HG02938 (cell line): ENCODE results near the gene PRPF19.
"Not testable (repeated sequence)": the region's sequence is repeated elsewhere in the genome, so short reads cannot be mapped to it uniquely, and the experiment has no call there.

ENCODE experiments used
- ATAC-seq: cut with Tn5 transposase; IDR thresholded peaks from one replicate; pipeline ENCODE4 v1.9.1; 2021; ENCODE audit warnings: mild to moderate bottlenecking, moderate library complexity; ENCODE audit not compliant: unreplicated experiment

The PRPF19 gene

DNA sequence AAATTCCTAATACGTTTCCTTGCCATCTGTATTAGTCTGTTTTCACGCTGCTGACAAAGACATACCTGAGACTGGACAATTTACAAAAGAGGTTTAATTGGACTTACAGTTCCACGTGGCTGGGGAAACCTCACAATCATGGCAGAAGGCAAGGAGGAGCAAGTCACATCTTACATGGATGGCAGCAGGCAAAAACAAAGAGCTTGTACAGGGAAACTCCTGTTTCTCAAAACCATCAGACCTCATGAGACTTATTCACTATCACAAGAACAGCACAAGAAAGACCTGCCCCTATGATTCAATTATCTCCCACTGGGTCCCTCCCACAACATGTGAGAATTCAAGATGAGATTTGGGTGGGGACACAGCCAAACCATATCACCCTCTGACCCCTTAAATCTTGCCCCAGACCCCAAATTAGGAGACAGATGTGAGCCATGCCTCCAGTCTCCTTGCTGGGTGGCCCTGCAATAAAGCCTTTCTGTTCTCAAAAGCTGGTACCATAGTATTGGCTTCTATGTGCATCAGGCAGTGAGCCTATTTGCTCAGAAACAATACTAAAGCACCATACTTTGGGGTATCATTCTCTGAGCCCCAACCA lies 3.4 kb upstream of the PRPF19 start:
- ATAC-seq, result not testable (repeated sequence)

DNA sequence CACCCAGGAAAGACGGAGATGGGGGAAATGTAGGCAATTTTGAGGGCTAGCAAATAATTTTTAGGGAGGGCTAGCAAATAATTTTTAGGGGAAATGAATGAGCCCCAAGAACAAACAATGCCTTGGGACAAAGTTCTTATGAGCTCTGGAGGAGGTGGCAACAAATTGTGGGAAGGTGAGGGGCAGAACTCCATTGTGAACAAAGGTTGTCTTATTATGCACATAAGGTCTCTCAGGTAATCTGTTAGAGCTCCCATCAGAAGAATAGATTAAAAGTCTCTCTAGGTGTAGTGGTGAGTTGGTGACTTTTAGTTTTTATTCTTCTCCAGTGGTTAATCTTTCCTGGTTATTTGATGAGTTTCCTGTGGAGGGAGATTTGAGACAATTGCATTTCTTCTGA lies 2.4 kb upstream of the PRPF19 start:
- no peak for ATAC-seq

DNA sequence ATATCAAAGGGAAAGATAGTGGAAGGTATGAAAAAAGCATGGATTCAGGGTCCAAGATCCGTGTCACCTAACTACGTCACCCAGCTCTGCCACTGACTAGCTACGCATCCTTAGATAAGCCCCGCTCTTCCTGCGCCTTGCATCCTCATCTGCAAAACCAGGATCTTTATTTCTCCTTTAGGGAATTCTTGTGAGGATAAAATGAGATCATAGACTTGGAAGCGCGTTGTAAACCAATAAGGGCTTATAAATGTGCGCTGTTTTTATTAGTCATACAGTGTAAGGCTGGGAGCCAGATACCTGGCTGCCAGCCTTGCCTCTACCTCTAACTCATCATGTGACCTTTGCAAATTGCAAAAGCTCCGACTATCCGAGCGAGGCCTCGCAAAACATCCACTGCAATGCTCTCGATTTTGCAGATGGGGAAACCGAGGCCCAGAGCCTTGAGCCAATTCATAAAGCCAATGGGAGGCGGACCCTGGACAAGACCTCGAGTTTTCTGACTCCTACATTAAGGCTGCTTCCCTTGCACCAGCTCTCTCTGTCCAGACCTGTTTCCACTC lies 753 bp downstream of the PRPF19 start:
- ATAC-seq, result no peak

DNA sequence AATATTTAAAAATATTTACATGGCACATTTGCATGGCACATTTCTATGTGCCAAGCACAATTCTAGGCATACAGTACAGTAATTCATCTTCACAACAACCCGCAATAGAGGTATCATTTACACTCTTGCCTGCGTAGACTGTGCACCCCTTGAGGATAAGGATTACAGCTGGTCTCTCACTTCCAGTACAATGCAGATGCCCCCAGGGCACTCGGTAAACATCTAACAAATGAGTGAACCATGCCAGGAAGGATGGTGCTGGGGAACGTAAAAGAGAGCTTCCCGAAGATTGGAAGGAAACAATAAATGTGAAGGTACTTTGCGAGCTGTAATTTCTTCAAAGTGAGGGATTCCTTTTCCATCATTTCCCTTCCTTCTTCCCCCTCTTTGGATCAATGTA lies 1.3 kb downstream of the PRPF19 start:
- ATAC-seq, result no peak

DNA sequence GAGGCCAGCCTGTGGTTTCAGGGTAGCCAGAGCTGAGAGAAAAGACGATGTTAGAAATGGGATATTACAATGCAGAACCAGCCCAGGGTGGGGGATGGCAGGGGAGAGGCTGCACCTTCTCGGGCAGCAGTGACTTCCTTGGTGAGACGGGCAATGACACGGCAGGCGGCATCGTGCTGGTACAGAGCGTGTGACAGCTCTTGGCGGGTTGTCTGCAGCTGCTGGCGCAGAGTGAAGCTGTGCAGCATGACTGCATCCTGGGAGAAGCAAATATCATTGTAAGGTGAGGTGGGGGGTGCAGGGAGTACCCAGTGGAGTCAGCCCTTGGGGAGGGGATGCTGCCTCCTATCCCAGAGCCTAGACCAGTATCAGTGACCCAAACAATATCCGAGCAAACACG lies 3.8 kb downstream of the PRPF19 start:
- no peak for ATAC-seq

DNA sequence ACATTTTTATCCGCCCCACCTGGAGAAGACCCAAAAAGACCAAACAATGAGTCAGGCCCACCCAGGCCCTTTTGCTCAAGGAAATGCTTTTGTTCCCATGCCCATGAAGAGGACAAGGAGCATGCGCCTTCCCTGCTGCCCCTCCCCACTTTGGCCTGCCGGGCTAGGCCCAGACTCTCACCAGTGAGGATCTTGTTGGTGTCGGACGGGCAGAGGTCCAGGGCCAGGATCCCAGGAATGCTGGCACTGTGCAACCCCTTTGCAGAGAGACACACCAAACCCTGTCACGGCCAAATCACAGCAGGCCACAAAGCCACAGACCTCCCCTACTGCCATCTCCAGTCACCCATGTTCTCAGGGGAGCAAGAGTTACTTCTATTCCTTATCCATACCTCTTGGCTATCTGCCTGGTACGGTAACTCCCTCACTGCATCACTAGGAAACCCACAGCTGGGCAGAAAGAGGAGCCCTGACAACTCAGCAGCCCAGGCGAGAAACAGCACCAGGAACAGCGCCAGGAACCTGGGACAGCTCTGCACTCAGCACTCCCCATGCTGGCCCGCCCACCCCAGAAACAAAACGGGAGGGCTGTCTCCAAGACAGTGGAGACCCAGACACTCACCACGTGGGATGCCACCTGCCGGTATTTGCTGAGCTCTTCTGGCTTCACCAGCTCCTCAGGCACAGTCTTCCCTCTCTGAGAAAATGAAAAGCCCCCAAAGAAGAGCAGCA lies 5.5 kb downstream of the PRPF19 start:
- no peak for ATAC-seq

DNA sequence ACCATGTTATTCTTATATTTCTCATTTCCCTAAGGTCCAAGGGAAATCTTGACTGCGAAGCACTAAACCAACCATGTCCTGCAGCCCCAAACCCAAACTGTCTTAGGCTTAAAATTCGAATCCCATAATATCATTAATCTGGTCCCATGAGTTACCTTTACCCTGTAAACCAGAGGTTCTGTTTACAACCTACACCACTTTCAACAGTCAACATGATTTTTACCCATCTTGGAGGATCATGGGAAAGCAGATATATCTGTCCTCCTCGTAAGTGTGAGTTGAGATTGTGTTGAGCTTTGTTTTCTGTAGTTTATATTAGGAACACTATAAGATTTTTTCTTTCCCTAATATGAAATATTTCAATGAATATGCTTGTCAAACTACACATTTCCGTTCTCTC lies 6.4 kb downstream of the PRPF19 start:
- ATAC-seq, result no peak

DNA sequence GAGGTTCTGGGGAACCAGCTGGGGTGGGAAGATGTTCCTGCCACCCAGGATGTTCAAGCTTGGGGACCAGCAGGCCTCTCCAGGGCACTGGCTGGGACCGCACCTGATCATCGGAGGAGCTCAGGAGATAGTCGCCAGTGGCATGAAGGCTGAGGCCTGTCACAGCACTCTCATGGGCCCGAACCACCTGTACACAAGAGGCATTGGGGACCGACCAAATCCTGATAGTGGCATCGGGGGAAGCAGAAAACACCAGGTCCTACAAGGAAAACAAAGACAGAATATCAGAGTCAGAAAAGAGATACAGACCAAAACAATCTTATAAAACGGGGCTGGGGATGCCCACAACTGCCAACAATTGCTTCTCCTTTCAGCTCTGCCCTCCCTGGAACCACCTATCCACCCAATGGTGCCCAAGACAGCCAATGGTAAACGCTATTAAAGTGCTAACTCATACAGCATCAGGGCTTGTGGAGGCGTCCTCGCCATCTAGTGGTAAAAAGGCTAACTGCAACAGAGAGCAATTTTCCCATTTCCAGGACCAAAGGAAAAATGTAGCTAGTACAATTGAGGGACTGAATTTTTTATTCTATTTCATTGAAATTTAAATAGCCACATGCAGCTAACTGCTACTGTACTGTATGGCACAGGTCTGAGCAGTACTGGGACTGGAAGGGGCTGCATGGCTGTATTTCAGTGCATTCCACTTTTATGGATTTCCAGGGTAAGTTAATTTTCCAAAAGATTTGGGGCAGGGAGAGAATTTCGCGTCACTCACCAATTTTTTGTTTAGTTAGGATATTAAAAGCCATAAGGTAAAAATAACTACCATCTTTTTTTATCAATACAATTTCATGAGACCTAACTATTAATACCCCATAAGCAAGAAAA lies 7.1 kb downstream of the PRPF19 start:
- ATAC-seq, result no peak

DNA sequence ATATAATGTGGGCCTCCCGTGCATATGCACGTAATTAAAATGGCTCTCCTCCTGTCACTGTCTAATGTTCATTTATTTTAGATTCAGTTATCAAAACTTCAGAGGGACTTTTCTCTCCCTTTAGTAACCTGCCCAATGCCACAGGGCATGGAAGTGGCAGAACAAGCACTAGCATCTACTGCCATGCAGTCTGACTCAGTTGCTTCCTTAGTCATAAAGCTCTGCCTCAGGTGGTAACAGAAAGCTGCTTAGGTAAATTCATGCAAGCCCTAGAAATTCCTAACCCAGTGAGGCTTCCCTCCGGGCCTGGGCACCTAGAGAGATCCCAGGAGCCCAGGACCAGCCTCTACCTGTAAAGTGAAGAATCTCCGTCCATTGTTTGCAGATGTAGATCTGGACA lies 8.9 kb downstream of the PRPF19 start:
- ATAC-seq, result no peak

DNA sequence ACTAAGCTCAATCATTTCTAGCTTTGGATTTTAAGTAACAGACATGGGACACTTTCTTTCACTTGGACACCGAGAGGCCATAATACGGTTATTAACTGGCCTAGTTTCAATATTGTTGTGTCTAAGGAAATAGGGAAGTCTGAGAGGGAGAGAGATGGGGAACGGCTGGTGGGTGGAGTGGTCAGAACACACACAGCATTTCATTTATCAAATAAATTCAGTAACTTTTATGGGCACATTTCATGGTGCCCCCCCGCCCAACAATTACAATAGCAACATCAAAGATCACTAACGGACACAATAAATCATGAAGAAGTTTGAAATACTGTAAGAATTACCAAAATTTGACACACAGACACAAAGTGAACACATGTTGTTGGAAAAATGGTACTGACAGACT lies 10.7 kb downstream of the PRPF19 start:
- ATAC-seq, result no peak

DNA sequence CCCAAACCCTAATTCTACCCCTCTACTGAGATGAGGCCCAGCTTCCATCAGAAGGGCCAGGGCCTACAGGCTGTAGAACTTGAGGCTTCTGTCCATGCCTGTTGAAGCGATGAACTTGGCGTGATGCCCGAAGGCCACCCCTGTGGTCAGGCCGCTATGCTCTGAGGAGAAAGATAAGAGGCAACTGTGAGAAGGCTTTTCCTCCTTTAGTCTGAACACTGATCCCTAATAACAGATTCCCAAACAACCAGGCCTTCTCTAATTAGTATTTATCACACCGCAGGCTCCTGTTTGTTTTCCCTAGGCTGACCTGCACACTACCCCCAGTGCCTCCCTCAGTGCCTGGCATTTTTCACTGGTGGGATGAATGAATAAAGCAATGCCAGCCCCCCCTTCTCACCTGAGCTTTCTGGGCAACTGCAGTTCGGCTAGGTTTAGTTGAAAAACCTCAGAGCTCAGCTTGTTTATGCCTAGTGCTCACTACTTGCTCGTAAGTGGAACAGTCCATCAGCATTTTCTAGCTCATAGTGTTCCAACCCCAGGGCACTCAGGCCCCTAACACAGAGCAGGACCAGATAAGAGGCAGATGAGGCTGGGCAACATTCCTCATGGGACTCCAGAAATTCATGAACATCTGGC lies 15.2 kb downstream of the PRPF19 start:
- ATAC-seq, result no peak

DNA sequence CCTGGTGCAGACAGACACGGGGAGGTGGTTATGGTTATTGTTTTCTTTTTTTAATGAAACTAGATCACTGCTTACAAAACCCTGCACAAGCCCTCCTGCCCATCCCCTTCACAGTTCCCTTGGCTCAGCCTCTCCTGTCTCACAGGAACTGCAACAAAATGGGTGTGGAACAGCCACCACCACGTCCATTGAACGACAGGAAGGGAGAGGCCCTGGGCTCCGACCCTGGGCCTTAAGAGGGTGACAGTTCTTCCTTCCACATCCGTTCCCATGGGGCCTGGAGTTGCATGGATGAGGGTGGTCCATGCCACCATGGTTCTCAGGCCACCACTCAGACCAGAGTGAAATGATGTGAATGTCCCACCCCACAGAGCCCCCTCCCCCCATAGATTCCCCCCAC lies 15.7 kb downstream of the PRPF19 start:
- ATAC-seq, result no peak

DNA sequence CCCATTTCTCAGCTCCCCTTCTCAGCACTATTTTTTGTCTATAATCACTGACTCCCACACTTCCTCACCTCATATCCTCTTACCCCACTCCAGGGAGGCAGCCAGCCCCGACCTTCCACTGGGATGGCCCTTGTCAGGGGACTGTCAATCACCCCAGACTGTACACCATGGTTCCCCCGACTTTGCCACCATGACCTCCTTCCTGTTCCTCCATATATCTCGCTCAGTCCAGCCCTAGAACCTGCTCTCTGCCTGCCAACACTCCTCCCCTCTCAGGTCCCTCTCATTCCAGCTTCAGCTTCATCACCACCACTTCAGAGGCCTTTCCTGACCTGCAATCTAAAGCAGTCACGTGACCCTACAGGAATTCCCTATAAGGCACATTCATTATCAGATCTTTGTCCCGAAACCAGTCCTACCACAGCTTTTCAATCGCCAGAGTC lies 16.5 kb downstream of the PRPF19 start:
- no peak for ATAC-seq

DNA sequence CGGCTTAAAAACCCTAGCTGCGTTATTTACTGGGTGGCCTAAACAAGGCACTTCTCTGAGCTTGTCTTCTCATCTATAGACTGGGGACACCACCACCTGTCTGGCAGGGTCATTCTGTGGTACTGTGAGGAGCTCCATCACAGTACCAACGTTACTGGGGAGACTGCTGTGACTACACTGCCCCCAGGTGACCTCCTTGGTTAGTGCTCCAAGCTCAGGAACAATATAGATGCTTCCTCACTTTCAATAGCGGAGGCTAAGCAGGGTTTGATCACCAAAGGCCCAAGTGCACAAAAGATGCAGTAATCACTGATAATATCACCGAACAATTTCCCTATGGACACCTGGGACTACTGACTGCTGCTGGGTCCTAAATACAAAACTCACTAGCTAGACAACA lies 18.8 kb downstream of the PRPF19 start:
- ATAC-seq, result no peak

DNA sequence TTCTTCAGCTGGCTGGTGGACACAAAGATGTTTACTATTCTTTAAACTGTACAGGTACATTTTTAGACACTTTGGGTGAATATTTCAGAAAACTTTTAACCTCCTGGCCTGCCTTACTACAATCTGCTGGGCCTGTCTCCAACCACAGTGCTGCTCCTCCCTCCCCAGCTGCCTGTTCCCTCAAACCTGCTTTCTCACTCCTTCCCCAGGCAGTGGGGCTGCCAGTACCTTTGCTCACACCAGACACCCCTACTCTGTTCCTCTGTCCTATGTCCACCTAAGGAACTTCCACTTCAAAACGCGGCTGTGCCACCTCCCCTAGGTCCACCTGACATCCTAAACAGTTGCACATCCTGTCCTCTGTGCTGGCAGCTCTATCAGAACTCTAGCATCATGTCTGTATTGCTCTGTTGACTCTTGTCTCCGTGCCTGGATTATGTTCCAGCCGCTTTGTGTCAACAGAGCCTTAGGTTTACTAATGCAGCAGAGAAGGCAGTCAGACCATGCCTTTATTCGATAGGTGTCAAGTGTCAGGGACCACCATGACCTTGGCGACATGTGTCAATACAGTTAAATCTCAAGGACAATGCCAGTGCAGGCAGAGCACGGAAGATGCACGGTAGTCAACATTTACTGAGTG lies 25.6 kb downstream of the PRPF19 start:
- no peak for ATAC-seq

DNA sequence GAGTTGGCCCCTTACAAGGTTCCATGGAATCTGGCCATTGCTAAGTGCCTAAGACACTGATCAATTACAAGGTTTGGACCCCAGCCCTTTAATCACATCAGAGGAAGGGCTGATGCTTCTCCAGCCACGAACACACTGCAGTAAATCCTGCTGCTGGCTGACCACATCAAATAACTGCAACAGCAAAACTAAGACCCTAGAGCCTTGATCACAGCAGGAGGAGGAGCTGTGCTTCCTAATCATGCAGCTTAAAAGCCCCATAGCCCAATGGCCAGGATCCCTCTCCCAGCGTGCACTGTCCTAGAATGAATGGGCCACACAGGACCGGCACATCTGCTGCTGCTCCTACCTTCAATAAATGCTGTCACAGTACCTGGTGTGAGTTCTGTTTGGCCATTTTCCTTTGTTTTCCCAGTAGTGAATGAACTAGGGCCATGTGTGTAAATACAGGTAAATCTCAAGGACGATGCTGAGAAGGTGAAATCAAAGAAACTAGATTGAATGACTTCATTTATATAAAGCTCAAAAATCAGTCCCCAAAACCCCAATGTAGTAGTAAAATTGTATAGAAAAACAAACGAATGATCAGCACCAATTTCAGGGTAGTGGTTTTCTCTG lies 26.3 kb downstream of the PRPF19 start:
- no peak for ATAC-seq

DNA sequence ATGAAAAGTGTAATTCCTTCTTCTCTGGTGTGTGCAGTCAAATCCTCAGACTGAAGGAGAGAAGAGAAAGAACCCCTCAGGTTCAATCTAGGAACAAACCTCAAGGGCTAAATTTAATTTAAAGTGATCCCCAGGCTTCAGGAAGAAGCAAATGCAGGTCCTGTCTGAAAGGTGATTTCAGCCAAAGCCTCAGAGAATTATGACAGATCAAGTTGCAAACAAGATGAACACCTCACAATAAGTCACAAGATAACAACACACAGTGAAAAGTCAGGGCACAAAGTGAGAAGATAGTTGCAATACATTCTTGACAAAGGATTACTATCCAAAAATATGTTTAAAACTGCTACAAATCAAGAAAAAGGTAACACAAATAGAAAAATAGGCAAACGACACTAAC lies 27.3 kb downstream of the PRPF19 start:
- ATAC-seq, result no peak

DNA sequence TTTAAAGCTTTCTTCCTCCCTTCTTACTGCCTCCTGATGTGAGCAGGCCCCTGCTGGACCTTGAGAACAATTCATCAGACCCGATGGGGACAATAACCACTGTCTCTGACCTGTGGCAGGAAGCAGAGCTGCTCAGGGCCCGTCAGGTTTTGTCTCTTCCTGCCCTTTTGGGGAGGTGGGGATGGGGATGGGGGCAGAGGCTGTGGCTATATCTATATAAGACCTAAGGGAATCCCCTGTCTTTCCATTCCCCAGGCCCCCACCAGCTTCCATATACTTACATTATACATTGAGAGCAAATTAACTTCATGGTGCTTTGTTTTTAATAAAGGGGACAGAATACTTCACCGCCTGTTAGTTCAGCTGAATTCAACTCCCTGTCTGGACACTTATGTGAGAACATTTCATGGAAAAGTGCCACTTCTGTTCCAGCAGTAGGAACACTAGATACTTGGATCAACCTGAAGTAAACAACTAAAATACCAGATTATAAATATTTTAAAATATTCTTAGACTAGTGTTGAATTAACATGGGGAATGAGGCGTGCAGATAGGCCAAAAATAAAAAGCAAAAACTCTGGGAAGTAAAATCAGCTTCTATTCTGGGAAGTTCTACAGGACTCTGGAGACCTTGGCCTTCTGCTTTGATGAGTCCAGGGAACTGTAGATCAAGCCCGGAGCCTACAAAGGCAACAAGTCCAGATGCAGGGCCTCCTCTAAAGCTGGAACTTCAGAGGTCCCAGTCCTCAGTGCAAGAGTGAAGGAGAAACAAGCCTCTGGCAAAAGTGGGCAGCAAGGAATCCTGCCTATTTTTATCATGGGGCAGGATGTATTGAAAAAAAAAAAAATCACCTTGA lies 27.9 kb downstream of the PRPF19 start:
- ATAC-seq, result no peak

DNA sequence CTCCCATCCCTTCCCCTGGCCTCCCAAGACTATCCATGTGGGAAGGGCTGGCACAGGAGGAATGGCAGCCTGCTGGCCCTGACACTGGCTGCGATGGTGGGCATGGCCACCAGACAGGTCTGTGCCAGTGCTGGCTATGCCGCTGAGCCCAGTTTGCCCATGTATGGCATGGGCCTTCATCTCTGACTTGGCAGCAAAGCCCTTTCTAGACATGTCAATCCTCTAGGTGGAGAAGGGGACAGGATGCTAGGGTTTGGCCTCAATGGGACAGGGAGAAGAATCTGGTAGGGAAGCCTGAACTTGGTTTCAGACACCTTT lies 30.3 kb downstream of the PRPF19 start:
- ATAC-seq, result no peak
